ENCODE data around the gene CD44. TPM values are rescaled to one million over a fixed set of nuclear protein-coding genes. Genes with fewer than 3 reads are reported as not detected.

CD44 gene
- polyA plus RNA-seq, 1 donor from 2014 or later, result 0.77 TPM

- Histone ChIP-seq H3K36me3 (ENCODE audit: insufficient read depth, low read length) (no peaks in the 10 kb centered on the region), H3K9ac (ENCODE audit: low read length) (no peak overlapping the region), H4K20me1 (ENCODE audit: insufficient read depth) (no peaks in the 10 kb centered on the region), H3F3A (ENCODE audit: insufficient read depth, low read length, poor library complexity, severe bottlenecking) (no peaks in the 10 kb centered on the region), H3K4me3 (ENCODE audit: low read length) (no peak overlapping the region), H3K9me2 (ENCODE audit: insufficient read depth, low read length) (no peaks in the 10 kb centered on the region), H3K79me2 (replicated peaks; ENCODE audit: insufficient read depth, low read length) (no peaks in the 10 kb centered on the region), H3K9me3 (ENCODE audit: low read length) (no peaks in the 10 kb centered on the region), H3K4me2 (ENCODE audit: low read length) (no peak overlapping the region), H3K27ac (ENCODE audit: low read length) (no peak overlapping the region), H3K27me3 (ENCODE audit: insufficient read depth, low read depth, low read length) (no peaks in the 10 kb centered on the region), H2AFZ (ENCODE audit: low read depth, low read length) (no peak overlapping the region)
- TF ChIP-seq EP300 (conservative IDR thresholded peaks at IDR 0.05; ENCODE audit: poor library complexity, severe bottlenecking), result no peak
- no peak for TF ChIP-seq REST (IDR thresholded peaks at IDR 0.05; ENCODE audit: borderline replicate concordance)
- TF ChIP-seq MXI1 (conservative IDR thresholded peaks at IDR 0.05; ENCODE audit: poor library complexity, severe bottlenecking), result no peak
- TF ChIP-seq CTCF (IDR thresholded peaks at IDR 0.05; ENCODE audit: poor library complexity, severe bottlenecking), result no peak
- TF ChIP-seq SMC3 (conservative IDR thresholded peaks at IDR 0.05; ENCODE audit: poor library complexity), result no peak
- TF ChIP-seq TAF1 (IDR thresholded peaks at IDR 0.05; ENCODE audit: low read depth), result no peak
- no peak for TF ChIP-seq EZH2 (IDR thresholded peaks at IDR 0.05; ENCODE audit: borderline replicate concordance, insufficient read depth, low read length, poor library complexity, severe bottlenecking)
- TF ChIP-seq RAD21 (conservative IDR thresholded peaks at IDR 0.05), result no peak
- TF ChIP-seq POLR2AphosphoS5 (IDR thresholded peaks at IDR 0.05), result no peak
These were observed 104.8 kb downstream of the CD44 start for GRCh38 chr11:35243774-35244173.

GRCh38 chr11:35245056-35245455 is 106.1 kb downstream of the CD44 start:
- Histone ChIP-seq H3K4me3 (ENCODE audit: low read length) (no peak overlapping the region), H3K36me3 (ENCODE audit: insufficient read depth, low read length) (no peaks in the 10 kb centered on the region), H3F3A (ENCODE audit: insufficient read depth, low read length, poor library complexity, severe bottlenecking) (no peaks in the 10 kb centered on the region), H3K9me2 (ENCODE audit: insufficient read depth, low read length) (no peaks in the 10 kb centered on the region), H3K27me3 (ENCODE audit: insufficient read depth, low read depth, low read length) (no peaks in the 10 kb centered on the region), H3K9me3 (ENCODE audit: low read length) (no peaks in the 10 kb centered on the region), H4K20me1 (ENCODE audit: insufficient read depth) (no peaks in the 10 kb centered on the region), H2AFZ (ENCODE audit: low read depth, low read length) (no peak overlapping the region), H3K9ac (ENCODE audit: low read length) (no peak overlapping the region), H3K79me2 (replicated peaks; ENCODE audit: insufficient read depth, low read length) (no peaks in the 10 kb centered on the region), H3K4me2 (ENCODE audit: low read length) (no peak overlapping the region), H3K27ac (ENCODE audit: low read length) (no peak overlapping the region)
- TF ChIP-seq REST (IDR thresholded peaks at IDR 0.05; ENCODE audit: borderline replicate concordance), result no peak
